GM12878 (cell line): Measurements from ENCODE around the gene TREM1. TPM values are rescaled to one million over a fixed set of nuclear protein-coding genes. Genes with fewer than 3 reads are reported as not detected.

Source experiments
- ATAC-seq: fragments of 200-7000 bp; cut with Tn5 transposase; 3 replicates; pipeline ENCODE4 v1.9.1; 2020; ENCODE audit warnings: mild to moderate bottlenecking, moderate library complexity
- BruUV-seq: library from RNA; stranded (reverse); fragments of 400-500 nt; replicated peaks from 2 replicates; lab custom pipeline; 2021; lab: Mats Ljungman, UMichigan
- CTCF ChIA-PET: fragments of 300-600 bp; sonication (Branson Sonifier 250); formaldehyde crosslinking; extraction: SDS; loops from one replicate; lab custom pipeline; 2021; ENCODE audit warnings: inconsistent platforms; lab: Yijun Ruan, JAX
- POLR2A ChIA-PET: fragments of 350-600 bp; formaldehyde crosslinking; extraction: SDS; loops from one replicate; lab custom pipeline; 2021; ENCODE audit warnings: inconsistent platforms; lab: Charles Lee
- RAD21 ChIA-PET: fragments of 300-600 bp; sonication (Branson Sonifier 250); formaldehyde crosslinking; loops from one replicate; lab custom pipeline; 2023; ENCODE audit warnings: antibody characterized with exemption; ENCODE audit not compliant: unreplicated experiment; lab: Charles Lee
- SMC1A ChIA-PET: fragments of 300-600 bp; sonication (Branson Sonifier 250); formaldehyde crosslinking; loops from one replicate; lab custom pipeline; 2023; ENCODE audit not compliant: unreplicated experiment, uncharacterized antibody; lab: Charles Lee
- DNase-seq: peaks from one replicate; pipeline ENCODE4 v3.0.0-alpha.2; 2011; ENCODE audit warnings: low read depth, low spot score
- FAIRE-seq: peaks from 3 replicates; lab custom pipeline; 2011; peaks lifted over from hg19 to GRCh38; lab: Jason Lieb, UNC
- H2AFZ ChIP-seq: 2 replicates; pipeline ENCODE4 v1.6.0; 2011; ENCODE audit warnings: low read depth, low read length, control low read depth; ENCODE audit not compliant: control insufficient read depth
- H3K27ac ChIP-seq: 2 replicates; pipeline ENCODE4 v1.5.1; 2011; ENCODE audit warnings: control low read depth; ENCODE audit not compliant: control insufficient read depth, insufficient read depth
- H3K27me3 ChIP-seq, 2 experiments: replicated peaks in 1 of 2; 2 replicates each; pipeline versions ENCODE4 v1.6.0 to v1.6.1; 2011; ENCODE audit warnings: low read length in 1 of 2; ENCODE audit not compliant: control insufficient read depth in 2 of 2, insufficient read depth in 2 of 2
- H3K36me3 ChIP-seq, 2 experiments: 2 replicates each; pipeline ENCODE4 v1.5.1; 2011; ENCODE audit warnings: low read length in 1 of 2; ENCODE audit not compliant: control insufficient read depth in 2 of 2, insufficient read depth in 2 of 2
- H3K4me1 ChIP-seq: 2 replicates; pipeline ENCODE4 v1.6.1; 2011; ENCODE audit warnings: mild to moderate bottlenecking, low read length, moderate library complexity, mixed read lengths; ENCODE audit not compliant: control insufficient read depth, insufficient read depth
- H3K4me2 ChIP-seq: 2 replicates; pipeline ENCODE4 v1.6.0; 2011; ENCODE audit warnings: control low read depth; ENCODE audit not compliant: control insufficient read depth, insufficient read depth
- H3K4me3 ChIP-seq: fragments of 200-600 bp; sonication (generic); 2 replicates; pipeline ENCODE4 v1.5.1; 2016
- H3K79me2 ChIP-seq: 2 replicates; pipeline ENCODE4 v1.6.0; 2011; ENCODE audit warnings: low read length; ENCODE audit not compliant: control insufficient read depth, insufficient read depth
- H3K9ac ChIP-seq: 2 replicates; pipeline ENCODE4 v1.8.0; 2011; ENCODE audit warnings: low read length, control low read depth, mixed read lengths; ENCODE audit not compliant: control insufficient read depth, insufficient read depth
- H3K9me3 ChIP-seq: replicated peaks from 3 replicates; pipeline ENCODE4 v1.5.1; 2011; ENCODE audit warnings: mild to moderate bottlenecking, low read length; ENCODE audit not compliant: control insufficient read depth, insufficient read depth
- H4K20me1 ChIP-seq: 2 replicates; pipeline ENCODE4 v1.6.0; 2011; ENCODE audit not compliant: control insufficient read depth, insufficient read depth
- BHLHE40 ChIP-seq, 2 experiments: fragments of 450-650 bp in 1 of 2; IDR thresholded peaks; 2 replicates each; pipeline ENCODE4 v1.6.1; 2011 to 2017; ENCODE audit warnings: low read depth in 2 of 2, borderline replicate concordance in 1 of 2, improper control_type of control experiment in 1 of 2, low read length in 1 of 2, mild to moderate bottlenecking in 1 of 2
- CBX3 ChIP-seq: fragments of 200-600 bp; sonication (generic); IDR thresholded peaks from 2 replicates; pipeline ENCODE4 v1.6.1; 2016; ENCODE audit warnings: low read depth, borderline replicate concordance
- CREB1 ChIP-seq: IDR thresholded peaks from 2 replicates; pipeline ENCODE4 v1.6.1; 2012; ENCODE audit warnings: low read depth, mild to moderate bottlenecking, inconsistent platforms
- CREM ChIP-seq: IDR thresholded peaks from 2 replicates; pipeline ENCODE4 v1.6.1; 2014; ENCODE audit warnings: antibody characterized with exemption, low read depth
- CTCF ChIP-seq, 3 experiments: IDR thresholded peaks in 2 of 3; conservative IDR thresholded peaks in 1 of 3; 2 replicates each; pipeline ENCODE4 v1.5.1; 2011; ENCODE audit warnings: low read depth in 3 of 3, low read length in 3 of 3, mild to moderate bottlenecking in 3 of 3, control low read depth in 2 of 3, moderate library complexity in 2 of 3, inconsistent platforms in 1 of 3, mixed read lengths in 1 of 3; ENCODE audit not compliant: control insufficient read depth in 2 of 3, insufficient read depth in 1 of 3; ENCODE audit errors: extremely low read depth in 1 of 3
- POU2F2 ChIP-seq: IDR thresholded peaks from 3 replicates; pipeline ENCODE4 v1.6.1; 2011; ENCODE audit warnings: low read depth, mild to moderate bottlenecking, low read length, borderline replicate concordance
- SRF ChIP-seq, 2 experiments: IDR thresholded peaks; 2 replicates each; pipeline ENCODE4 v1.6.1; 2011; ENCODE audit warnings: low read depth in 2 of 2, low read length in 2 of 2, mild to moderate bottlenecking in 1 of 2, moderate library complexity in 1 of 2
- ZBTB40 ChIP-seq: fragments of 450-650 bp; IDR thresholded peaks from 2 replicates; pipeline ENCODE4 v1.6.1; 2016; ENCODE audit warnings: mild to moderate bottlenecking, moderate library complexity, borderline replicate concordance
- ZNF24 ChIP-seq: fragments of 450-650 bp; IDR thresholded peaks from 2 replicates; pipeline ENCODE4 v1.6.1; 2017; ENCODE audit warnings: antibody characterized with exemption, mild to moderate bottlenecking
- ZNF622 ChIP-seq: fragments of 450-650 bp; IDR thresholded peaks from 2 replicates; pipeline ENCODE4 v1.6.1; 2017; ENCODE audit warnings: mild to moderate bottlenecking, inconsistent platforms
- WGBS: methylation state at CpG from one replicate; pipeline ENCODE4 v1.1.6; 2016; ENCODE audit warnings: low lambda C conversion rate; ENCODE audit not compliant: insufficient replicate concordance, insufficient coverage; ENCODE audit errors: missing lambda C conversion rate; 5-methylcytosine and 5-hydroxymethylcytosine counted together
- in situ Hi-C: fragments of 300-500 bp; cut with MboI; formaldehyde crosslinking; loops from 9 replicates; pipeline ENCODE4 v1.14.3; 2018; ENCODE audit warnings: mixed read lengths
- intact Hi-C: fragments of 100-400 bp; cut with micrococcal nuclease; formaldehyde crosslinking; loops from one replicate; pipeline ENCODE4 v1.14.2; 2022; ENCODE audit not compliant: unreplicated experiment
- polyA plus RNA-seq, 11 experiments: library from polyadenylated mRNA; depleted of rRNA in 4 of 11; unstranded in 6 of 11; stranded (reverse) in 5 of 11; fragments of >200 nt; fragmentation: Nextera tagmentation in 4 of 11; fragmentation: Illumina TruSeq in 1 of 11; extraction: Ambion mirVana in 4 of 11; extraction: Trizol in 1 of 11; gene quantifications; 1 replicate in 1 of 11; 2 replicates in 10 of 11; pipeline versions ENCODE4 v1.2.1 to v1.2.3, GENCODE V29; 2011 to 2016; ENCODE audit warnings: inconsistent platforms in 2 of 11, missing spikeins in 2 of 11, low read depth in 1 of 11
- total RNA-seq, 4 experiments: library from RNA; depleted of rRNA in 3 of 4; stranded (reverse); fragments of >200 nt in 3 of 4; fragmentation: Illumina TruSeq in 1 of 4; extraction: Trizol in 1 of 4; gene quantifications; 2 replicates each; pipeline versions ENCODE4 v1.2.1 to v1.2.3, GENCODE V29; 2013 to 2021
- TF ChIP-seq, protein P1 (sequence below): fragments of 450-650 bp; formaldehyde crosslinking; IDR thresholded peaks from 2 replicates; pipeline ENCODE4 v1.4.0; 2020; ENCODE audit warnings: mild to moderate bottlenecking, moderate library complexity

TREM1 gene
- total and polyA plus RNA-seq, 10 of the 15 experiments (the other 5 are each of a cell fraction or from before 2014, with no cell fraction given), result 0.09 to 2.6 (median 0.28) TPM; not detected in 2

DNA sequence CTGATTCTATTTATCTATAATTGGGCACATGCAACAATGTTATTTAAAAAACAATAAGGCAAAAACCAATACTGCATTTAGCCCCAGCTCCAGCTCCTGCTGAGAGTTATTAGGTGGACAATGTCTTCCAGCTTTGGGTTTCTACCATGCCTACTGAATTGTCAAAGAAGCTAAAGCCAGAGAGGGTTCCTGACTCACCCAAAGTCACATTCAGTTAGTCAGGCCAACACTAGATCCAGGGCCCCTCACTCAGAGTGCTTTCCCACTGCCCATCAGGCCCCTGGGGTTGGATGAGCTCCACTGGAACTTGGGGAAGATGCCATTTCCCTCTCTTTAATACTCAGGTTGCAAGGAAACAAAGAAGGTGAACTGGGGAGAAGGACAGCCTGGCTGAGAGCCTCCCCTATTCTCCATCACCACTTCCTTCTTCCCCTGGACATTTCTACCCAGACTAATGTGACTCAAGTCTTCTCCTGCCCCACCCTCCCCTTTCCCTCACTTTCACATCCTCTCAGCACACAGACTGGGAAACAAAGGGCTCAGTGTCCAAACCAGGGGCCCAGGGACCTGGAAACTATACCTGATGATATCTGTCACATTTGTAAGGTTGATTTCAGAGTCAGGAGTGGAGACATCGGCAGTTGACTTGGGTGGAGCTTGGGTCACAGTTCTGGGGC, 6.0 kb downstream of the TREM1 start:
- intact Hi-C loops (no loop called here), in situ Hi-C loops (no loop called here)
- CTCF ChIA-PET, result interaction anchor here (0.8 to 2.7 kb wide), 6 partner anchors 10 to 40 kb away, joined by 3 to 8 read pairs (median 6); no protein-coding TSS in a partner anchor
- no peak overlapping the region for H3K4me3 ChIP-seq
- ATAC-seq (no peak), DNase-seq (no peak), FAIRE-seq (no peak)
- TF ChIP-seq ZNF24 (no peak), BHLHE40 (IDR thresholded peaks at IDR 0.05; ENCODE audit: borderline replicate concordance in 1 of 2, low read depth in 2 of 2, low read length in 1 of 2) (no peak), CREB1 (no peak), ZNF622 (no peak), SRF (IDR thresholded peaks at IDR 0.05; ENCODE audit: low read depth in 2 of 2, low read length in 2 of 2) (no peak), CREM (no peak), POU2F2 (no peak), CTCF (IDR thresholded peaks at IDR 0.05 in 2 of 3, conservative IDR thresholded peaks at IDR 0.05 in 1 of 3; ENCODE audit: control insufficient read depth in 2 of 3, extremely low read depth in 1 of 3, insufficient read depth in 1 of 3, low read depth in 3 of 3, low read length in 3 of 3) (no peak), CBX3 (no peak), ZBTB40 (no peak)
- TF ChIP-seq, protein P1, sequence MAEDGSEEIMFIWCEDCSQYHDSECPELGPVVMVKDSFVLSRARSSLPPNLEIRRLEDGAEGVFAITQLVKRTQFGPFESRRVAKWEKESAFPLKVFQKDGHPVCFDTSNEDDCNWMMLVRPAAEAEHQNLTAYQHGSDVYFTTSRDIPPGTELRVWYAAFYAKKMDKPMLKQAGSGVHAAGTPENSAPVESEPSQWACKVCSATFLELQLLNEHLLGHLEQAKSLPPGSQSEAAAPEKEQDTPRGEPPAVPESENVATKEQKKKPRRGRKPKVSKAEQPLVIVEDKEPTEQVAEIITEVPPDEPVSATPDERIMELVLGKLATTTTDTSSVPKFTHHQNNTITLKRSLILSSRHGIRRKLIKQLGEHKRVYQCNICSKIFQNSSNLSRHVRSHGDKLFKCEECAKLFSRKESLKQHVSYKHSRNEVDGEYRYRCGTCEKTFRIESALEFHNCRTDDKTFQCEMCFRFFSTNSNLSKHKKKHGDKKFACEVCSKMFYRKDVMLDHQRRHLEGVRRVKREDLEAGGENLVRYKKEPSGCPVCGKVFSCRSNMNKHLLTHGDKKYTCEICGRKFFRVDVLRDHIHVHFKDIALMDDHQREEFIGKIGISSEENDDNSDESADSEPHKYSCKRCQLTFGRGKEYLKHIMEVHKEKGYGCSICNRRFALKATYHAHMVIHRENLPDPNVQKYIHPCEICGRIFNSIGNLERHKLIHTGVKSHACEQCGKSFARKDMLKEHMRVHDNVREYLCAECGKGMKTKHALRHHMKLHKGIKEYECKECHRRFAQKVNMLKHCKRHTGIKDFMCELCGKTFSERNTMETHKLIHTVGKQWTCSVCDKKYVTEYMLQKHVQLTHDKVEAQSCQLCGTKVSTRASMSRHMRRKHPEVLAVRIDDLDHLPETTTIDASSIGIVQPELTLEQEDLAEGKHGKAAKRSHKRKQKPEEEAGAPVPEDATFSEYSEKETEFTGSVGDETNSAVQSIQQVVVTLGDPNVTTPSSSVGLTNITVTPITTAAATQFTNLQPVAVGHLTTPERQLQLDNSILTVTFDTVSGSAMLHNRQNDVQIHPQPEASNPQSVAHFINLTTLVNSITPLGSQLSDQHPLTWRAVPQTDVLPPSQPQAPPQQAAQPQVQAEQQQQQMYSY (CRISPR knock-in tag), result no peak
- no peaks in the 10 kb centered on the region for H3K79me2 ChIP-seq
- SMC1A ChIA-PET, result interaction anchor here (1.0 to 1.5 kb wide), 3 partner anchors 19 to 88 kb away, joined by 3 to 6 read pairs (median 5); no protein-coding TSS in a partner anchor
- no peak overlapping the region for H3K9ac ChIP-seq
- no peak overlapping the region for H2AFZ ChIP-seq
- WGBS, result 50% methylated on average over 1 of the region's 1 CpG
- H3K36me3 ChIP-seq, result no peaks in the 10 kb centered on the region
- no peaks in the 10 kb centered on the region for H4K20me1 ChIP-seq
- H3K27me3 ChIP-seq, result no peaks in the 10 kb centered on the region
- BruUV-seq, result no TSS peak
- POLR2A ChIA-PET, result no interaction called here
- H3K9me3 ChIP-seq, result no peaks in the 10 kb centered on the region; the same call in 2 of the 3 replicates
- RAD21 ChIA-PET, result interaction anchor here (0.9 to 1.9 kb wide), 2 partner anchors 15 to 38 kb away, joined by 3 to 6 read pairs; no protein-coding TSS in a partner anchor
- H3K4me1 ChIP-seq, result no peaks in the 10 kb centered on the region
- no peak overlapping the region for H3K4me2 ChIP-seq
- no peak overlapping the region for H3K27ac ChIP-seq
